Ovary (tissue), 9 donors: ENCODE results near the gene CXCL17. TPM values are rescaled to one million over a fixed set of nuclear protein-coding genes. Genes with fewer than 3 reads are reported as not detected.

Experiments used
- DNase-seq, 5 donors: peaks; one replicate each; pipeline ENCODE4 v3.0.0-alpha.2; 2019 to 2020
- H3K27ac ChIP-seq, 2 donors: fragments of 200-600 bp; one replicate each; pipeline versions ENCODE4 v1.5.1 to v1.8.0; 2019 to 2022
- H3K27me3 ChIP-seq: fragments of 200-600 bp; one replicate; pipeline ENCODE4 v1.8.0; 2022
- H3K36me3 ChIP-seq: fragments of 200-600 bp; sonication (generic); one replicate; pipeline ENCODE4 v1.5.1; 2019
- H3K4me1 ChIP-seq: one replicate; pipeline ENCODE4 v1.8.1; 2013; ENCODE audit warnings: mild to moderate bottlenecking, moderate library complexity; ENCODE audit not compliant: insufficient read depth
- H3K4me3 ChIP-seq: fragments of 200-600 bp; sonication (generic); one replicate; pipeline ENCODE4 v1.5.1; 2017
- H3K9me3 ChIP-seq, 2 donors: fragments of 200-600 bp in 1 of 2; sonication (generic) in 1 of 2; one replicate each; pipeline versions ENCODE4 v1.5.1 to v1.8.1; 2013 to 2019; ENCODE audit warnings: mild to moderate bottlenecking in 1 of 2, moderate library complexity in 1 of 2
- EP300 ChIP-seq: sonication (generic); formaldehyde crosslinking; IDR thresholded peaks from one replicate; pipeline ENCODE4 v1.6.1; 2017; ENCODE audit warnings: antibody characterized with exemption
- POLR2A ChIP-seq: fragments of 450-650 bp; IDR thresholded peaks from one replicate; pipeline ENCODE4 v1.6.1; 2017; ENCODE audit warnings: antibody characterized with exemption, mild to moderate bottlenecking, moderate library complexity
- WGBS, 3 donors: extraction: QIAGEN DNeasy Blood & Tissue Kit in 1 of 3; methylation state at CpG; one replicate each; pipeline versions ENCODE4 v1.1.5 to v1.1.7; 2013 to 2017; 5-methylcytosine and 5-hydroxymethylcytosine counted together
- intact Hi-C, 4 donors: fragments of 100-400 bp; cut with DNase I; formaldehyde crosslinking; loops; one replicate each; pipeline versions ENCODE4 v1.11.0 to v1.15.1; 2022 to 2023
- polyA plus RNA-seq, 2 donors: library from polyadenylated mRNA; stranded (reverse); fragments of 200-250 nt in 1 of 2; fragments of 350-450 nt in 1 of 2; fragmentation: Illumina TruSeq in 1 of 2; extraction: RNeasy Lipid Tissue Mini Kit (QIAGEN cat#74804) in 1 of 2; gene quantifications; one replicate each; pipeline ENCODE4 v1.2.3, GENCODE V29; 2013 to 2014
- total RNA-seq, 7 donors: library from RNA; depleted of rRNA in 2 of 7; stranded (reverse); fragments of >200 nt in 2 of 7; fragmentation: NEBNext Ultra II Directional in 3 of 7; extraction: Animal tissue kit (Norgen Biotek cat#: 25700) in 3 of 7; gene quantifications; one replicate each; pipeline versions ENCODE4 v1.1.0 to v1.2.4, GENCODE V29; 2016 to 2023
- TF ChIP-seq, protein P1 (sequence below), 3 donors: fragments of 450-650 bp in 2 of 3; fragments of 200-600 bp in 1 of 3; IDR thresholded peaks; one replicate each; pipeline versions ENCODE4 v1.5.1 to v1.8.0; 2016 to 2022; ENCODE audit warnings: antibody characterized with exemption in 3 of 3, mild to moderate bottlenecking in 1 of 3
- donor health status: DM: no; HTN: no; CAD: no; lungs with moderate emphysema.
- donor health status: DM: no; HTN: no; CAD: no.
- donor health status: Bipolar disorder and iron deficiency.
- donor health status: DM: yes; HTN: yes; CAD: no.
- donor health status: DM: no; HTN: no; CAD: no.
- donor health status: DM: yes; HTN: yes; CAD: no.

The CXCL17 gene
- total and polyA plus RNA-seq, 9 donors = 0.32 to 0.46 TPM; not detected in 7

DNA sequence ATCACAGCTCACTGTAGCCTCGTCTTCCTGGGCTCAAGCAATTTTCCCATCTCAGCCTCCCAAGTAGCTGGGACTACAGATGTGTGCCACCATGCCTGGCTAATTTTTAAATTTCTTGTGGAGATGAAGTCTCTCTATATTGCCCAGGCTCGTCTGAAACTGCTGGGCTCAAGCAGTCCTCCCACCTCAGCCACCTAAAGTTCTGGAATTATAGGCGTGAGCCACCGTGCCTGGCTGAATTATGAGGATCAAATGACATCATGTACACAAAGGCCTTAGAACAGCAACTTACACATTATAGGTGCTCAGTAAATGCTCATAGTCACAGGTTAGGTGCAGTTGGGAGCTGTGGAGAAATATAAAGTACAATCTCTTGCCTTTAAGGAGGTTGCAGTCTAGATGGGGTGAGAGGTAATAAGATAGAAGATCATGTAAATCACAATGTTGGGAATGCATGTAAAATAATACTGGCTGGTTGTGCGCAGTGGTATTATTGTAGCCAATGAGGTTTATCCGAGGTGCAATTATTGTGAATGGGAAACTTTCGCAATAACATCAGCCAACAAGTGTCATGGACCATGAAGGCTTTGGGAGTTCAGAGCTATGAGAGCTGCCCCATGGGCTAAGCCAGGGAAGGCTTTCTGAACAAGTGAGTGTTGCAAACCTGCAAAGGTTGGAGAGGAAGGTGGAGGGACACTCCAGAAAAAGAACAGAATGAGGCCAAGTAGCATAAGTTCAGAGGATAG lies 29.8 kb upstream of the CXCL17 start:
- Histone ChIP-seq H3K27me3 (no peaks in the 10 kb centered on the region), H3K9me3 (no peaks in the 10 kb centered on the region), H3K4me3 (no peak overlapping the region), H3K36me3 (no peaks in the 10 kb centered on the region), H3K4me1 (no peaks in the 10 kb centered on the region), H3K27ac (no peak overlapping the region)
- TF ChIP-seq, protein P1, sequence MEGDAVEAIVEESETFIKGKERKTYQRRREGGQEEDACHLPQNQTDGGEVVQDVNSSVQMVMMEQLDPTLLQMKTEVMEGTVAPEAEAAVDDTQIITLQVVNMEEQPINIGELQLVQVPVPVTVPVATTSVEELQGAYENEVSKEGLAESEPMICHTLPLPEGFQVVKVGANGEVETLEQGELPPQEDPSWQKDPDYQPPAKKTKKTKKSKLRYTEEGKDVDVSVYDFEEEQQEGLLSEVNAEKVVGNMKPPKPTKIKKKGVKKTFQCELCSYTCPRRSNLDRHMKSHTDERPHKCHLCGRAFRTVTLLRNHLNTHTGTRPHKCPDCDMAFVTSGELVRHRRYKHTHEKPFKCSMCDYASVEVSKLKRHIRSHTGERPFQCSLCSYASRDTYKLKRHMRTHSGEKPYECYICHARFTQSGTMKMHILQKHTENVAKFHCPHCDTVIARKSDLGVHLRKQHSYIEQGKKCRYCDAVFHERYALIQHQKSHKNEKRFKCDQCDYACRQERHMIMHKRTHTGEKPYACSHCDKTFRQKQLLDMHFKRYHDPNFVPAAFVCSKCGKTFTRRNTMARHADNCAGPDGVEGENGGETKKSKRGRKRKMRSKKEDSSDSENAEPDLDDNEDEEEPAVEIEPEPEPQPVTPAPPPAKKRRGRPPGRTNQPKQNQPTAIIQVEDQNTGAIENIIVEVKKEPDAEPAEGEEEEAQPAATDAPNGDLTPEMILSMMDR (IDR thresholded peaks at IDR 0.05) = no peak
- TF ChIP-seq EP300 = no peak
- TF ChIP-seq POLR2A = no peak
- DNase-seq = no peak
- intact Hi-C loops = no loop called here
- WGBS, 3 donors = 85 to 87% (median 87%) methylated on average over 7 of the region's 7 CpGs

GRCh38 chr19:42471554-42472249 lies 29.0 kb upstream of the CXCL17 start:
- Histone ChIP-seq H3K27me3 (no peaks in the 10 kb centered on the region), H3K4me1 (no peaks in the 10 kb centered on the region), H3K36me3 (no peaks in the 10 kb centered on the region), H3K9me3 (no peaks in the 10 kb centered on the region), H3K4me3 (no peak overlapping the region), H3K27ac (no peak overlapping the region)
- TF ChIP-seq, protein P1 (IDR thresholded peaks at IDR 0.05) = no peak
- TF ChIP-seq EP300 (no peak), POLR2A (no peak)
- DNase-seq = no peak
- intact Hi-C loops = no loop called here
- 75 to 81% (median 79%) methylated on average over 7 of the region's 7 CpGs for WGBS, 3 donors

DNA sequence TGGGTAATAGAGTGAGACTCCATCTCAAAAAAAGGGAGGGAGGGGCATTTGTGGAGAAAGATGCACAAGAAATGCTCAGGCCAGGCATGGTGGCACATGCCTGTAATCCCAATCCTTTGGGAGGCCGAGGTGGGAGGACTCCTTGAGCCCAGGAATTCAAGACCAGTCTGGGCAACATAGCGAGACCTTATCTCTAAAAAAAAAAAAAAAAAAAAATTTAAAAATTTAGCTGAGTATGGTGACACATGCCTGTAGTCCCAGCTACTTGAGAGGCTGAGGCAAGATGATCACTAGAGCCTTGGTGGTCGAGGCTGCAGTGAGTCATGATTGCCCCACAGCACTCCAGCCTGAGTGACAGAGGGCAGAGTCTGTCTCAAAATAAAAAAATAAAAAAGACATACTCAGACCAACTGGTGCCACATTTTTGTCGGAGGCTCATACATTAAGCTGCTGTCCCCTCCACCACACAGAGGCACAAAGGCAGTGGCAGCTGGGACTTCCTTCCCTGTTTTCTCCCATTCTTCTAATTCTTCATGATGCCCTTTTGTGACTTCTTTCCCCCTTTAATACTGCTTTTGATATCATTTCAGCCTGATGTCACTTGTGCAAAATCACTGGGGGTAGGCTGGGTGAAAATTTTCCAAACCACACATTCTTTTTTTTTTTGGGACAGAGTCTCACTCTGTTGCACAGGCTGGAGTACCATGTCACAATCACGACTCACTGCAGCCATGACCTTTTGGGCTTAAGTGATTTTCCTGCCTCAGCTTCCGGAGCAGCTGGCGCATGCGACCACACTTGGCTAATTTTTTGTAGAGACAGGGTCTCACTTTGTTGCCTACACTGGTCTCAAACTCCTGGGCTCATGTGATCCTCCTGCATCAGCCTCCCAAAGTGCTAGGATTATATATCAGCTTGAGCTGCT lies 26.8 kb upstream of the CXCL17 start:
- Histone ChIP-seq H3K36me3 (no peaks in the 10 kb centered on the region), H3K4me3 (no peak overlapping the region), H3K4me1 (no peaks in the 10 kb centered on the region), H3K9me3 (no peaks in the 10 kb centered on the region), H3K27me3 (no peaks in the 10 kb centered on the region), H3K27ac (no peak overlapping the region)
- DNase-seq = no peak
- intact Hi-C loops = no loop called here
- WGBS, 3 donors = 66 to 73% (median 70%) methylated on average over 8 of the region's 8 CpGs
- TF ChIP-seq, protein P1 (IDR thresholded peaks at IDR 0.05) = no peak
- no peak for TF ChIP-seq EP300
- no peak for TF ChIP-seq POLR2A

DNA sequence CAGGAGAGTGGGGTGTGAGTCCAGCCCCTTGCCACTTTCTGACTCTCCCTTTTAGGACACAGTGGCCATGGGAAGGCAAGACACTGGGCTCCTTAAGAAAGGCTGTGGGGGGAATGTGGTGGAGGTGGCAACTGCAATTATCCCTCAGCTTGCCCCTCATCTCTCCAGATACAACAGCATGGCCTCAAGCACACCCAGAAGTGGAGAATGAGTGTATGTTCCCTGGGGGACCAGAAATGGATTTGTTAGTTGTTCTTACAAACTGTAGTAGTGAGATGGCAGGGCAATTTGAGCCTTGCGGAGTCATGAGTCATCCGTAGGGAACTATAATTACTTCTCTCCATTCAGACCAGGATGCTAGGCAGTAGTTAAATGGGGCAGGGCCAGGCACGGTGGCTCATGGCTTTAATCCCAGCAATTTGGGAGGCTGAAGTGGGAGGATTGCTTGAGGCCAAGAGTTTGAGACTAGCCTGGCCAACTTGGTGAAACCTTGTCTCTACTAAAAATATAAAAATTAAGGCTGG lies 25.6 kb upstream of the CXCL17 start:
- WGBS, 3 donors = 57 to 71% (median 67%) methylated on average over 3 of the region's 3 CpGs
- Histone ChIP-seq H3K27ac (no peak overlapping the region), H3K9me3 (no peaks in the 10 kb centered on the region), H3K4me3 (no peak overlapping the region), H3K4me1 (no peaks in the 10 kb centered on the region), H3K27me3 (no peaks in the 10 kb centered on the region), H3K36me3 (no peaks in the 10 kb centered on the region)
- intact Hi-C loops = no loop called here
- DNase-seq = no peak
- TF ChIP-seq EP300 = no peak
- TF ChIP-seq POLR2A = no peak
- TF ChIP-seq, protein P1 (IDR thresholded peaks at IDR 0.05) = no peak
